ENCODE results near the gene HIVEP3.

The HIVEP3 gene

DNA sequence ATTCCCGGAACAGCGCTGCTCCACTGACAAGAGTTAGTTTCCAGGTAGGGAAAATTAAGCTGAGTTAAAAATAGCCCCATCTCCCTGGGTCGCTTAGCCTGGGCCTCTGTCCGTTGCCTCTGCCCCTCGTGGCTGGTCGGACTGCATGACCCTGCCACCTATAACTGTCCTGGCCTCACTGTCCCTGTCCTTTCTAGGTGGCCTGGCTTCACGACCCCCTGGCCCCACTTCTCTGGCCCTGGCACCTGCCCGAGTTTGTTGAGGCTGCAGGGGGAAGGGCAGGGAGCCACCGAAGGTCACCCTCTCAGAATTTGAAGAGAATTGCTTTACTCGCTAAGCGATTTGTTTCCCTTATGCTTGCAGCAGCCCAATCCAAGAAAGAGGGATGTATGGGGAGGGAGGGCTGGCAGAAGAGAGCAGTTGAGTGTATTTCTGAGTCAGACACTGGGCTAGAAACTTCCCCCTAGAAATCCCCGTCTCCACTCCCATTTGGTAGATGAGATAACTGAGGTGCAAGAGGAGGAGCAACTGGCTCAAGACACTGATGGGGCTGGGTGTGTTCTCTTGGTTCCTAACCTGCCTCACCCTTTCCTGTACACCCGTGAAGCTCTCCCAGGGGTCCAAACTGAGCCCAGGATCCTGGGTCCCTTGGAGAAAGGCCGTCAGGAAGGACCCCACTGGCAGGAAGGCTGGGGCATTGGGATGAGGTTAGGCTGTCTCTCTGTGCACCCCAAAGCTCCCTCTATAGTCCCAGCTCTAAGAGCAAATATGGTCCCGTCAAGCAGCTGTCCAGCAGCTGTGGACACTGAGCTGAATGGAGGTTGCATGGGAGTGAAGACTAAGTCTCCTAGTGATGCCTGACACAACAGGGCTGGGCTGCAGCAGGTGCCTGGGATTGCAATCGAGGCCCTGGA lies 431.3 kb downstream of the HIVEP3 start:
- no peak for FAIRE-seq

DNA sequence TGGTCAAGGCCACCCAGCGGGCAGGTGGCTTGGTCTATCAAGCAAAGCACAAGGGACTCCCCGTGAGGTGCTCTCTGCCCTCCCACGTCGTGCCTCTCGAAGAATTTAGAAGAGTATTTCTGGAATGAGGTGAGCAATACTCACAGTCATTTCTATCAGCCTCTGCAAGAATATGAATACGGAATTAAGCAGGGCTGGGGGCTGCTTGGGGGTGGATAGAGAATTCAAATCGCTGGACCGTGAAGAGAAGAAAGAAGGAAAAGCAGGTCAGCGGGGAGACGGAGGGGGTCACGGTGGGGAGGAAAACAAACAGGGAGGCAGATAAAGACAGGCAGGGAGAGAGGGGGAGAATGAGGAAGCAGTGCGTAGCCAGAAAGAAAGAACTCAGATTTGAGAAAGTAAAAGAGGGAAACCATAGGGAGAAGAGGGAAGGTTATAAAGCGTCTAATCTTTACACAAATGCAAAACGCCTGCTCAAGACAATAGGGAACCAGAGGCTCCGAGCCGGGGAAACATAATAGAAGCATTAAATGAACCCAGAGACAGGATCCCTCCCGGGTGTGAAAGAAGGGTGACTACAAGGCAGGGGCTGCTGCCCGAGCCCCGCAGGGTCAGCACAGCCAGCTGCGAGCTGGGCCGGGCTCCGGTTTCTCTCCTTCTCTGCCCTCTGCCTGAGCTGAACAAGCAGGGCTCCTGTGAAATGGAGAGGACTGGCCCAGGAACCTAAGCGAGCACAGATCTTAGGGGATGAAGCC lies 432.2 kb downstream of the HIVEP3 start:
- FAIRE-seq = no peak

DNA sequence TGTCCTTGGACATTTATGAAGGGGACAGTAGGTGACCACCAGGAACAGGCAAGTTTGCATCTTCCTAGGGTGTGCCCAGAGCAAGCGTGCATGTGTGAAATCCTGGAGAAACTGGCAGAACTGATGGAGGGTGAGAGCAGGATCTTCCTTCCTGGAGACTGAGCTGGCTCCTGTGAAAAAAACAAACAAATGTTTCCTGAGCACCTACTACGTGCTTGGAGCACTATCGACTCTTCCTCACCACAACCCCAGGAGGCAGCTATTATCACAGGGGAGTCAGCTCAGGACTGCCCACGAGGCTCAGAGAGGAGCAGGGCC lies 432.7 kb downstream of the HIVEP3 start:
- FAIRE-seq = no peak

DNA sequence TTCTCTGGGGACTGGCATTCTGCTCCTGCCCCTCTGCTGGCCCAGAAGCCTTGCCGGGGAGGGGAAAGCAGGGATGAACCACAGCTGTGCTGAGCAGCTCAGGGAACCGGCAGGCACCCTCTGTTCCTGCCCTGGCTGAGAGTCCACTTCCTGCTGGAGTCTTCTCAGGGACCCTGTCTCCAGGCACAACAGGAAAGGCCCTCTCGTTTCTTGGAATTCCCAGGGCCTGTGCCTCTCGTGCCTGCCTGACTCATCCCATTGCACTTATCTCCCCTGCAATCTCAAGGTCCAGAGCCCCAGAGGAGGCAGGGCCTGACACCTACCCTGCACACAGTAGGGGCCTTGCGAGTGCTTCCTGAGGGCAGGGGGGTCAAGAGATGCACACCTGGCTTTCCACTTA lies 433.1 kb downstream of the HIVEP3 start:
- FAIRE-seq = no peak

DNA sequence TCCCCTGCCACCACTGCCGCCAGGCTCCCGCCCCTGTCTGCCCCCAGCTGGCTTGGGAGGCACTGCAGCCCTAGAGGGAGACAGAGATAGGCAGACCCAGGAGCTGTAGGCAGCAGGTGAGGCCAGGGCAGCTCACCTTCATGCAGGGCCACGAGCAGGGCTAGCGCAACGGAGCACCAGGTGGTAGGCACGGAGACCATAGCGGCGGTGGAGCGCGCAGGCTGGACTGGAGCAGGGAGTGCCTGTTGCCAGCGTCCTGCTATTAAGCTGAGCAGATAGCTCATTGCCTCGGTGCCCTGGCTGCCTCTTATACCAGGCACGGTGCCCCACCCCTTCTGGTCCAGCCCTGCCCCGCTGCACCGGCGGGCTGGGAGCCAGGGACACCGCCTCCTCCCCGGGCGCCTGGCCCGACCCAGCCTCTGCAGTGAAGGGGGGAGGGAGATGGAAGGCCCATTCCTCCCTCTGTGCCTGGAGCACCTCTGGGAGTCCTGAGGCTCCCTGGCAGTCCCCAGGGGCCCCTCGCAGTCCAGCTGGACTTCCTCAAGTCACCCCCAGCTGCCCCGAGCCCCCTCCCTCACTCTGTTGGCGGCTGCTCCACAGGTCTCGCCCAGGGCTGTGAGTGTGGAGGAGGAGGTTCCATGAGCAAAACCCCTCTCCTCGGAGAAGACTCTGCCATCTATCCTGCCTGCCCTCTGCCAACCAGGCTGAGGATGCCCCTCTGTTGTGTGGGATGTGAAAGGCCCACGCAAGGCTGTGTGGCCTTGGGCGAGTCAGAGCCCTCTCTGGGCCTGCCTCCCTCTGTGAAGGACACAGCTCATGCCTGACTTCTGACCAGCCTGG lies 434.1 kb downstream of the HIVEP3 start, which contains the start of gene EDN2:
Gene EDN2, minus strand, starts transcription at position 282 of the 840 bp plus-strand sequence. Its CDS starts 82 bp downstream, at position 200.
- no peak for FAIRE-seq

DNA sequence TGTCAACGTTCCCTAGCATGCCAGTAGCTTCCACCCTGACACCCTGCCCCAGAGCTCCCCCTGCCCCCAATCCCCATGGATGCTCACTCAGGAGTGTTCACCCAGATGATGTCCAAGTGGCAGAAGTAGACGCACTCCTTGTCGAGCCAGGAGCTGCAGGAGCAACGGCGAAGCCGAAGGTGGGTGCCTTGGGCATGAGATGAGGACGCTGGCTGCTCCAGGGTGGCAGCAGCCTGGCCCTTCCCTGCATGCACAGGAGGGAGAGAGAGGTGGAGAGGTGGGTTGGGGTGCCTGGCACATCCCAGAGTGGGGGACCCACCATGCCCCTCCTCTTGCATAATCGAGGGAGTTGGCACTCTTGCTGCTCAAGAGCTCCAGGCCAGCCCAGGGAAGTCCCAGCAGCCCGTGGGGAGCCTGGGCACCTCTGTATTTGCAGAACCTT lies 434.7 kb downstream of the HIVEP3 start:
- no peak for FAIRE-seq

DNA sequence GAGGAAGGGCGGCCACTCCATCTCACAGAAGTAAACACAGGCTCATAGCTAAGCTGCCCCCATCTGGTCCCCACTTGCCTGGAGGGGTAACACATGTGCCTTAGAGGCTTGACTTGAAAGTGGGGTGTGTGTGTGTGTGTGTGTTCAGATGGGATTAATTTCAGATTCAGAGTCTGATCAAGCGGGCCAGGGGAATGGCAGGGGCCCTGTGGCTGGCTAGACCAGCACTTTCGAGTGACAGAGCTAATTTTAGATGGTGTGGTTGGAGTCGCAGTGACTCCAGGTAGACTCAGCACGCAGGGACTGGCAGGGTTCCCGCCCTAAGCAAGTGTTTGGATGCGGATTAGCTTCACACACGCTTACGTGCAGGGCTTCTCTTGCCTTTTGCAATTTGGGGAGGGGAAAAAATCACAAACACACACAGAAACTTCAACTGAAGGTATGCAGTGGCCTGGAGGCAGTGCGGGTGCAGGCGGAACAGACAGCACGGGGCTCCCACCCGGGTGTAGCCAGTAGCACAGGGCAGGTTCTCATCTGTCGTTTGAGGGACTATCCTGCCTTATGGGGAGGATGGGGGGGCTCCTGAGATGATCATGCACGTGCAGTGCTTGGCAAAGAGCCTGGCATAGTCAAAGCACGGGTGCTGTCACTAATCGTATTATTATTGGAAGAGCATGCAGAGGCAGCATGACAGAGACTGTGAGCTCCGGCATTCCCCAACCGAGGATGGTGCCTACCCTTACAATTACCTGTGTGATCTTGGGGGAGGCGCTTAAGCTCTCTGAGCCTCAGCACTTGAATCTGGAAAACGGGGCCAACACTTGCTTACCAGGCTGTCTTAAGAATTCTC lies 435.5 kb downstream of the HIVEP3 start:
- FAIRE-seq = no peak

DNA sequence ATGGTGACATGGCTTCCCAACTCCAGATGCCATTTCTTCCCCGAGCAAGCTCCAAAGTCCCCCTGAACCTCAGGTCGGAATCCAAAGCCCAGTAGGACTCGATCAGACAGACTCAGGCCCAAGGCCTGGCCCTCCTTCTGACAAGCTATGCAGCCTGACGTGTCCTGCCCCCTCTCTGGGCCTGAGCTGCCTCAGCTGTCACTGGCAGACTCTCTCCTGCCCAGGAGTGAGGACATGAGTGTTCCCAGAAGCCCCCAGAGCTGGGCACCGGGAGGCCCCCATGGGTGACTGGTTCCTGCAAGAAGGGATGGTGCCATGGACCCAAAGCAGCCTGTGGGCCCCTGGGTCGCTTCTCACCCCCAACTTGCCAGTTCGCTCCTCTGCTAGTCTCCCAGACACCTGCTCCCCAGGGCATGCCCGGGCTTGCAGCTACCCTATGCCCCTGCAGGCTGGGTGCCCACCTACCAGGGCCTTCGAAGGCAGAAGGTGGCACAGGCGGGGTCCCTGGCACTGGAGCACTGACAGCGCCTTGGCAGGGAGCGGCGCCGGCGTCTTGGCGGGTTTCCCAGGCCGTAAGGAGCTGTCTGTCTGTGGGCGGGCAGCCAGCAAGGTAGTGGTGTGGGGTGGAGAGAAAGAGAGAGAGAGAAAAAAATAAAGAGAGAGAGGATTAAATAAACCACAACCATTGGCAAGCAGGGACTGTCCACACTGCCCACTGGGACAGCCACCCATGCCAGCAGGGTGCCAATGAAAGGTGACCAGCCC lies 436.5 kb downstream of the HIVEP3 start:
- no peak for FAIRE-seq

DNA sequence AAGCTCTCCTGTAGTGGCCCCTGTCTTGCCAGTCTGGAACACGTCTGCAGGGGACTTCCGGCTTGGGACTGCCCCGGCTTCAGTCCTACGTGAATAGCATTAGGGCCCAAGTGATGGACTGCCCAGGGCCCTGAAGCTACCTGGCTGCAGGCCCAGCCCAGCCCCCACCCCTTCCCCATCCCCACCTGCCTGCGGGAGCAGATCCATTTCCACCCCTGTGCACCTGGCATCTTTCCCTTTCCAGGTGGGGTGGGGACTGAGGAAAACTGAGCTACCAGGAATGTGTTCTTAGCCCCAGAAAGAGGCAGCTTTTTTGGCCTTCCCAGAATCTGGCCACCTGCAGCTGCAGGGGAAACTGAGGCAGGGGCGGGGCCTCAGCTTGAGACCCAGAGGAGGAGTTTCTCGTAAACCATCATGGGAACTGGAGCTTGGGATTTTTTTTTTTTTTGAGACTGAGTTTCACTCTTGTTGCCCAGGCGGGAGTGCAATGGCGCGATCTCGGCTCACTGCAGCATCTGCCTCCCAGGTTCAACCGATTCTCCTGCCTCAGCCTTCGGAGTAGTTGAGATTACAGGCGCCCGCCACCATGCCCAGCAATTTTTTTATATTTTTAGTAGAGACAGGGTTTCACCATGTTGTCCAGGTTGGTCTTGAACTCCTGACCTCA lies 437.5 kb downstream of the HIVEP3 start:
- FAIRE-seq = no peak

DNA sequence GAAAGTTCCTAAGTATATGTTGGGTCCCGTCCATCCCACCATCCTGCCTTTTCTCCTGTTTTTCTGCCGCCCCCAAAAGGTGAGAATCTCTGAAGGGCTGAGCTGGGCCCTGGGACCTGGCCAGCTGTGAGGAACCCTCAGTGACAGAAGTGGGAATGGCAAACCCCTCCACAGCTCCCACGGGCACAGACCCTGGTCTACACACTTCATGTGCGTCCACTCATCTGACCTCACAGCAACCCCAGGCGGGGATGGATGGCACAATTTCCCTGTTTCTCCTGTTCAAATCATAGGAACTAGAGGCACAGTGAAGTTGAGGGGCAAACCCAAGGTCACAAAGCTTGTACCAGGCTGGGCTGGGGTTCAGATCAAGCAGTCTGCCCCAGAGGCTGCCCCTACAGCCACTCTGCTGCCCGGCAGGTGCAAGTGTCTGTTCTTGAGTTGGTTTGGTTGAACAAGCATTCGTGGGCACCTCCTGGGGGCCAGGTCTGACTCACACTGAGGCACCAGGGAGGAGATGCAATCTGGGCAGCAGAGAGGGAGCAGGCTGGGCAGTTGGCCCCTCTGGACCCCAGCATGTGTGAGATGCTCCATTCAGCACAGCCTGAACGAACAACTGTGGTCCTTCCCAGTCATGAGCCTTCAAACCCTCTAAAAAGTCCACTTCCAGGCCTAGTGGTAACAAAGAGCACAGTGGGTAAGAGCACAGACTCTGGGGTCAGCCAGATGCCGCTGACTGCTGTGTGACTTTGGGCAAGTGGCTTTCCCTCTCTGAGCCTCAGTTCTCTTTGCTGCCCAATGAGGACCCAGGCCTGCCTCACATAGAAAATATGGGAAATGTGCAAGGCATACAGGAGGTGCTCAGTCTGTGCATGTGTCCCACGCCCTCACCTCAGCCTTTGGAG lies 438.3 kb downstream of the HIVEP3 start:
- FAIRE-seq = no peak

DNA sequence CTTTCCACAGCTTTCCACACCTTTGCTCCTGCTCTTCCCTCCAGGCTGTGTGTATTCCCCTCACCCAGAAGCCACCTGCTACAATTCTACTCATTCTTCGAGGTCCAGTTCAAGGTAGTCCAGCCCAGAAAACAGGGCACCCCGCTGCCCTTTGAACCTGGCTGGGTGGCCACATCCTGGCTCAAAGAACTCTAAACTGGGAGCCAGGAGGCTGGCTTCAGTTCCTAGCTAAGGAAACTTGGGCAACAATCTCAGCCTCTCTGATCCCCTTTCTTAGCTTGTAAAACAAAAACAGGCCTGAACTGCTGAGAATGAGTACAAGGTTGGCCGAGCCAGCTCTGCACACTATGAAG lies 438.9 kb downstream of the HIVEP3 start:
- FAIRE-seq = no peak

DNA sequence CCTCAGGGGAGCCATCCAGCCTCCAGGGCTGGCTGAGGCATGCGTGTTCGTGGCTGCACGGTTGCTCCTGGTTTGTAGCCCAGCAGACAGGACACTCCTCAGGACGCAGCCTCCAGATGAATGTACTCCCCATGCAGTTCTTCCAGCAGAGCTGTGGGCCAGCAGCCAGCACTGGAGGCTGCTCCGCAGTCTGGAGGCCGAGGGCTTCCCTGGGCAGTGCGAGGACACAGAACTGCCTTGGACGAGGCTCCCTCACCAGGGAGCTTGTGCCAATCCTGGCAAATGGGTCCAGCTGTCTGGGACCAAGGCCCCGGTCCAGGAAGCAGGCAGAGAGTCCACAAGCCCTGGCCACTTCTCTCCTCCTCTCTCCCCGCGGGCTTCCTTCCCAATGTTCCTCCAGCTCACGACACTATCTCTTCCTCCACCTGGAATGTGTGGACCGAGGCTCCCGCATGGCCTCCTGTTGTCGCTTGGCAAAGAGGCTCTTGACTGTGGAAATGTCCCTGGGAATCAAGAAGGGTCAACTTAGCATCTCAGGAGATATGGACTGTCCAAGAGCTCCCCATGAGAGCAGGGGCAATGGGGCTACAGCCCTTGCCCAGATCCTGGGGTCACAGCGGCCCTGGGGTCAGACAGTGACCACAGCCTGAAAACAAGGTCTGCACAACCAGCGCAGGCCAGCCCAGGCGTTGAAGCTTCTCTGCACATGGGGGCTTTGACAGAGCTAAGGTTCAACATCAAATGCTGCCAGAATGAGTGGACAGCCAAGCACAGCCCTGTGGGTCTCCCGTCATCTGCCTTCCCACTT lies 439.5 kb downstream of the HIVEP3 start:
- no peak for FAIRE-seq

DNA sequence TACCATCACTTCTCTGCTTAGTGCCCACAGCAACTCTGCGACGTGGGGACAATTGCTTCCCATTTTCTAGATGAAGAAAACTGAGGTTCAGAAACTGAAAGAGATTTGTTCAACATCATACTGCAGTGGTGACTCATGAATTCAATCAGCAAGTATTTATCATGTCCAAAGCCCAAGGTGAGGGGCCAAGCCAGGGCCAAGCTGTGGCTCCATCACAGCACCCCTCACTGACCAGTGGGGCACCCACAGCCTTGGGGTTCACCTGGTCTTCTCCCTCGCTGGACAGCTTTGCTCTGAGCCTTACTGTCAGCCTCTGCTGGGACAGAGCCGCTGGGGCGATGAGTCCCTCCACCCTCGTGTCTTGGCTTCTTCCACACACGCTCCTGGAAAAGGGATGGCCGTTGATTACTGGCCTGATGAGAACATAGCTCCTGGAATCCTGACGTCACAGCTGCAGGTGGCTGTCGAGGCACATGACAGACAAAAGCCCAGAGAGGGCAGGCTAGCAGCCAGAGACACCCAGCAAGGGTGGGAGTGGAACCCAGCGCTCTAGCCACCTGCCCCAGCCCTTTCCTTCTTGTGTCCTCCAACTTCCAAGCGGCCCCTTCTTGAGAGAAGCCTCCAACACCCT lies 440.5 kb downstream of the HIVEP3 start:
- FAIRE-seq = no peak

DNA sequence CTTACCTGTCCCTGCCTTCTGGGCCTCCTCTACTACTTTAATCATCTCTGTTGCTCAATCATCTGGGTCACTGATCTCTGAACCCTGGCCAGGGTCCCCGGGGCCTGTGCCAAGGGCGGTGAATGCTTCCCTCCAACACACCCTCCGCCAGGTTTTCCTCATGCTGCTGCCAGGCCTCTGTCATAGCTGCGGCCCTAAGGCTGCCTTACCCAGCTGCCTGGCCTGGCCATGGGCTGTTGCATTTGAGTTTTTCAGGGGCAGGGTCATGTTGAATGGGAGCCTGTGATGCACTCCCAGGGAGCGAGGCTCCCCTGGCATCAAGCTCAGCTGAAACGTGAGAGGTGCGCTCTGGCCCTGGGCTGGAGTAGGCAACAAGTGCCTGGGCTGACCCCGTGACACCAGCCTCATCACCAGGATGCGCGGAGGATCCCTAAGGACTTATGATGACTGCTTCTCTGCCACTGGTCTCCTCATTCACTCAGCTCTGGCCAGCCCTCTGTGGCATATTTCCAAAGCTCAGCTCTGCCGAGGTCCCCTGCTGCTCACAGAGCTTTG lies 441.8 kb downstream of the HIVEP3 start:
- FAIRE-seq = no peak

DNA sequence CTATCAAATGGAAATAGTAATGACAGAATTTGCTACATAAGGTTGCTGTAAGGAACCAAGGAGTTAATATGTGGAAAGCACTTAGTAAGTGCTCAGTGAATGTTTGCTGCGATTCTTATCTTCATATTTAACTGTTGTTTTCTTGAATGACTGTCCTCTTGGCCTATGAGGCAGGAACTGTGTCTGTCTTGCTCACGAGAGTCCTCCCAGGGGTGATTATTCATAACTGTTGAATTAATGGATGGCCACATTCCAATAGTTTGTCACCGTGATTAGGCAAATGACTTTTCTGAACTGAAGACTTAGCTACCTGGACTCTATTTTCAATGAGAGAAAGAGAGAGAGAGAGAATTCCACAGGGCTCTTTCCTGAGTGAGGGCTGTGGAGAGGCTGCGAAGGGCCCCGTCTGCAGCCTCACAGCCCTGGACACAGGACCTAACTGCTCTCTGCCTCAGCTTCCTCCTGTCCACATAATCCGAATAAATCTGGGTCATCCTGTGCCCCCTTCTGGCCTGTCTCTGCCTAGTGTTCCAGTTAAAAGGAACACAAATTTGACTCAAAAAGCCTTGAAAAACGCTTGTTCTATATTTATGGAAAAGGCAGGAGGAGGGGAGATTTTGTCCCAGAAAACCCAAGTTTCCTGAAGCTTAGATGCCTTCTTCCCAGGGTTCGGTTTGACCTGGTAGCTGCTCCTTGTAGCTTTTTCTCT lies 442.7 kb downstream of the HIVEP3 start:
- no peak for FAIRE-seq

DNA sequence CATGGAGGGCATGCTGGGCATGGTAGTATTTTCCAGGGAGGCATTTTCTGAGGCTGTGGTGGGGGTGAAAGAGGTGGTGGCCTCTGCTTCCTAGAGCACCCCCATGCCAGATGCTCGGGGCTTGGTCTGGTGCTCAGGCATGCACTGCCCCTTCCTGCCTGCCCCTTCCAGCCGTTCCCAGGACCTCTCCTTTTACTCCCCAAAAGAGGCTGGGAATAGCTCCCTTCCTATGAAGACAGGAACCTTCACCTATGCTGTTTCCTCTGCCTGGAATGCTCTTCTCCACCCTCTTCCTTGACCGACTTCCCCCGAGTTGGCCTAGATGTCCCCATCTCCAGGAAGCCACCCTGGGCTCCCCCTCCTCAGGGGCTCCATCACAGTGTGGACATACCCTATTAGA lies 443.4 kb downstream of the HIVEP3 start:
- no peak for FAIRE-seq

DNA sequence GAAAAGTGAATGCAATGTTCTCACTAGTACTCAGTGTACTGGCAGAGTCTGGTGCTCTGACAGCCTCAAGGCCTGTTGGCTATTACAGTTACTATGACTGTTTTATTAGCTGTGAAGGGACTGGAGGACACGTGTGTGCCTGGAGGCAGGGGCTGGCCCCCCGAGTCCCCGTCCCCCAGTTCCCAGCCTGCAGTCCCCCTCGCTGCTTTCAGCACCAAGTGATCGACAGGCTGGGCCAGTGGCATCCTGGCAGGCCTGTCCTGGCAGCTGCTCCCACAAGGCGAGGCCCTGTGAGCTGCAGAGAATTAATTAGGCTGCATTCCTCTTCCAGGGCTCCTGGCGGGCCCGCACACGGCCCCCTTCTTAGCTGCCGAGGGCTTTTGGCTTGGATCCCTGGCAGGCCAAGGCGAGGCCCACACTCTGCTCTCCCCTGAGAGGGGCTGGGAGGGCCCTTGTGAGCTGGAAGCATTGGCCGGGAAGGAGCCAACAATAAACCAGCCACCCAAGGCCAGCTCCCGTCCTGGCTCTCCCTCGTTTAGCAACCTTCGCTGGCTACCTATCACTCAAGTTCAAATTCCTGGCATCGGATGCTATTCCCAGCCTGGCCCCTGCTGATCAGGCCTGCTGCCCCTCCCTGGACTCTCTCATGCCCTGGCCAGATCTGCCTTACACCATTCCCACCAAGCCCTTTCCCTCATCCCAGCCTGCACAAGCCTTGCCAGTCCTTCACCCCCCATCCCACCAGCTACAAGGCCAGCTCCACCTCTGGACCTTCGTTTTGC lies 444.0 kb downstream of the HIVEP3 start:
- no peak for FAIRE-seq

Measured in TTC549 (cell line).